ENCODE measurements around the gene CACNA2D3.

CACNA2D3 gene

GRCh38 chr3:54488297-54488696, 365.9 kb downstream of the CACNA2D3 start:
- no peak for DNase-seq

DNA sequence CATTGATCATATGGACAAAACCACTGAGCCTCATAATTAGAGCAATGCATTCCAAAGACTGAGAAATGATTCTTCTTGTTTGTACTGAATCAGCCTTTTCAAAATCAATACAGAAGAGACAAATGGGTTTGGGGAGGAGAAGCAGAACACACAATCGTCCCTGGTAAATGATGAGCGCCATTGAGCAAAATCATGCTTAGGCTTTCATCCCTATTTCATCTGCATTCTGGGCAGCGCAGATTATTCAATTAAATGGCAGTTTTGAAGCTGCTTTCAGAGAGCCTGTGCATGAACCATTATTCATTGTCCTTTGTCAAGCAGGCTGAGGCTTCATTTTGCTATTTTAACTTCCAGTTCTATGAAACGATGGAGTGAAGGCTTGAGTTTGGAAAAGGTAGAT, 371.9 kb downstream of the CACNA2D3 start:
- no peak for DNase-seq

DNA sequence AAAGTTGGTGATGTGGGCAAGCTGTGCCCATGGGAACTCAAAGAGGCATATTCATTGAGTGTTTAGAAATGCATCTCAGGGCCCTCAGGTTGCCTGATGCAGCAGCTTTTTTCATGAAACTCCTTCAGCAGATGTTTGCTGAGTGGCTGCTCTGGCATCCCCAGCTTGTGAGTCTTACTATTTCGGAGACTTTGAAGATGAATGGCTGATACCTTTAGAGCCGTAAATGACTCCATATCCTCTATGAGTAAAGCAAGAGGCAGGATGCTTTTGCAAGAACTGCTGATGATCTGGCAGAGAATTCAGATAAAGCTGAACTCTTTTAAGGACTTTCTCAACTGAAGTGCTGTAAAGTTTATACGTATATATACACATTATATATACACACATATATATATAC, 384.3 kb downstream of the CACNA2D3 start:
- DNase-seq = no peak

- no peak for DNase-seq
Observed at GRCh38 chr3:54507876-54508460, 385.6 kb downstream of the CACNA2D3 start.

- no peak for DNase-seq
Observed at GRCh38 chr3:54510506-54510905, 388.2 kb downstream of the CACNA2D3 start.

DNA sequence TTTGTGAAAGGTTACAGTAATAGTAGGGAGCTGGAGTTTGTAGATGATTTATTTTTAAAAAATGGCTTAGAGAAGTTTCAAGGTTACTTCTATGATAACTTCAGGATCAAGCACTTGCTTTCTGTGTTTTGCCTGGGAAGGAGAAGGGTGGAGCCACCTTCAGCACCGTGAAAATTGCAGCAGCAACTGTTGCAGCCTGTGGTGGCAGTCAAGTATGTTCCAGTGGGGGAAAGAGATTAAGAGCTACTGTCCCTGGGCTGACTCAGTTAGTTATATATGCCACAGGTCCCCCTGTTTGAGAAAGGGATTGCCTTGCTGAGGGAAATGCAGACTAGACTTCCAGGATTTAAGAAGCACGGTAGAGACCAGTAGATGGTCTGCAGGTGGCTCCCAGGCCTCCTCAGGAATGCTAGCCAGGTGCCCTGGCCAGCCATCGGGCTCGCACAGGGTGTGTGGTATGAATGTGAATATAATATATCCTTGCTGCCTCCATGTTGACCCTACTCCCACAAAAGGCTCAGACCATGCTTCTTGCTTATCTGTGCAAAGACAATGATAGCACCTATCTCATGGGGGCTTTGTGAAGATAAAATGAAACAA, 389.5 kb downstream of the CACNA2D3 start:
- no peak for DNase-seq

GRCh38 chr3:54514006-54514405, 391.7 kb downstream of the CACNA2D3 start:
- DNase-seq = no peak

DNA sequence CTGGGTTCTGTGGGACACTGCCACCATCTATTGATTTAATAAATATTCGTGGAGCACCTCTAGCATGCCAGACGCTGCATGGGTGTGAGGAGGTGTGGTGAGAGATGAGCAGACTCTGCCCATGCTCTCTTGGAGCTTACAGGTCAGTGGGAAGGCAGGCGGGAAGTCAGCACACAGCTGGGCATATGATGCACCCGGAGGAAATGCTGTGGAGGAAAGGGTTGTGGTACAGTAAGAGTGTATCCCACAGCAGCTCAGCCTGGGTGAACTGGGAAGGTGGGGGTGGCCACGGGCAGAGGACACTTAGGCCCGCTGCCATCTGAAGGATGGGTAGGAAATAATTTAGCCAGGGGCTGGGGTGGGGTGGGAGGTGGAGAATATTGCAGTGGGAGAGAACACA, 392.1 kb downstream of the CACNA2D3 start:
- DNase-seq = no peak

DNA sequence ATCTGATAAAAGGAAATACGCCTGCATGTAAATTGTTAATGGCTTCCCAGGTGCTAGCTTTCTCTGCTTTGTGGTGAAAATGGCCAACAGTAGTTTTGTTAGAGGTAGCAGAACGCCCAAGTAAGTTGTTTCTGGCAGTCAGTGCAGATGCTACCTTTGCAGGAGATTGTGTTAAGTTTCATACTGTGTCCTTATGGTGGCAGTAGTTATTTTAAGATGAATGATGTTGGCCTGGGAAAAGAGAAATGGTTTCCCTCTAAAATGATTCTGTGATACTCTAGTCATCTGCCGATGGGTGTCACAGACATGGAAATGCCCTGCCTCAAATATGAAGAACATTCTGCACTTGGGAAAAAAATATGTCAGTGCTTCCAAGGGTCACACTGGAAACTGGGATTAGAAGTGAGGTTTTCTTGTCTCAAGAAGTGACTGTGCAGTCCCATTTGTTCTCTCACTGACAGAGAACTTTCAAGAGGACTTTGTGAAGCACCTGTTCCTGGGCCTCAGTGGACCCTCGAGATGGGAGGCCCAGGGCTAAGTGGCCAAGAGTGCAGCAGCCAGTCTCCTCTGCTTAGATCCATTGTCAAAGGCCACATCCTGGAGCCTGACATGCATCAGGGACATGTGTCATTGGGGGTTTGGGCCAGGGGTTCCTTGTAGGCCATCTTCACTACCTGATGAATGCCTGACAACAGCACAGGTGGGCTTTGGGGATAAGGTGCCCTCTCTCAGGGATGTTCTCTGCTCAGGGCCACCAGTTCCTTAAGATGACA, 393.3 kb downstream of the CACNA2D3 start:
- DNase-seq = no peak

- no peak for DNase-seq
Observed at GRCh38 chr3:54517424-54517823, 395.1 kb downstream of the CACNA2D3 start.

- no peak for DNase-seq
Observed at GRCh38 chr3:54518011-54518675, 395.8 kb downstream of the CACNA2D3 start.

DNA sequence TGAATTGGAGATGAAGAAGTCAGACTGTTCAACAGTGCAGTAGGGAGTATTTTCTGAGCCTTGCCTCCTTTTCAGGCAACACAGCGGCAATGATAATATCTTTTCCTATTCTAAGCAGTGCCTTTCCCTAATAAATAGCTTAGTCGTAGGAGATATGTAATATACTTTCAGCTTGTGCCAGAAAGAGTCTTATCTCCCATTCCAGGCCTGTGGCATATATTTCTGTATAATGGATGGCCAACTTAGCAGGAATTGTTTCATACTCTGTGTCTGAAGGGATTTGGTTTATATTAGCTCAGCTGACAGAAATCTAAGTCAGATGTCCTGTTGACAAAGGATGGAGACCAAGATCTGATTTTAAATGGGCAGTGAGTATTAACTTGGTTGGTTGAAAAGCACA, 397.1 kb downstream of the CACNA2D3 start:
- DNase-seq = no peak

- DNase-seq = no peak
Observed at GRCh38 chr3:54520060-54520459, 397.7 kb downstream of the CACNA2D3 start.

DNA sequence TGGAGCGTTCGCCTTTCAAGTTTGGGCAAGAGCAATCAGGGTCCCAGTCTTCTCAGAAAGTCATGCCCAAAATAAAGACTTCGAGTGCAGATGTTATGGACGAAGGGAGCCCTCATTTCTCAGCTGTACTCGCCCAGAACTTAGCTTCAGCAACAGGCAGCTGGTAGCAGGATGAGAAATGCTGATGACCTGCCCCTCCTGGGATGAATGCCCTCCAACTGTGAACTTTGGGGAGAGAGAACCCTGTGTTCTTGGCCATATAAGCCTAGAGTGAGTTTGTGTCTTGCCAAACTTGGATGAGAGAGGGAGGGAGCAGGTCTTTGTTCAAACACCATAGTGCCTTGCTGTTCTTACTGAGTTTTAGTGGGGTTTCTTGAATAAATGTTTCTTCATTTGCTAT, 405.2 kb downstream of the CACNA2D3 start:
- DNase-seq = no peak

DNA sequence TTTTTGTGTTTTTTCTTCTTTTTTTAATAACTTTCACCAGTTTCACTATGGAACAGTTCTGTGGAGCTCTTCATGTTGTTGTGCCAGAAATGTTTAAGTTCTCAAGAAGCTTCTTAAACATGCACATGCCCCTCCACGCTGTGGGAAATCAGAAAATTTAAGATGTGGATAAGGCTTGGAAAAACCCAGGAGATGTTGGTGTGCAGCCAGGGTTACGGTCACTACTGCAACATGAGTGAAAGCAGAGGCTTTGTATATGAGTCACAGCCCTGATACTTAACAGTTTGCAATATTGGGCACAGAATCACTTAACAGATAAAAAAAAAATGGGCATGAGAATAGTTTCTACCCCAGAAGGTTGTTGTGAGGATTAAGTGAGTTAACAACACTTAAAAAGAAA, 405.6 kb downstream of the CACNA2D3 start:
- no peak for DNase-seq

DNA sequence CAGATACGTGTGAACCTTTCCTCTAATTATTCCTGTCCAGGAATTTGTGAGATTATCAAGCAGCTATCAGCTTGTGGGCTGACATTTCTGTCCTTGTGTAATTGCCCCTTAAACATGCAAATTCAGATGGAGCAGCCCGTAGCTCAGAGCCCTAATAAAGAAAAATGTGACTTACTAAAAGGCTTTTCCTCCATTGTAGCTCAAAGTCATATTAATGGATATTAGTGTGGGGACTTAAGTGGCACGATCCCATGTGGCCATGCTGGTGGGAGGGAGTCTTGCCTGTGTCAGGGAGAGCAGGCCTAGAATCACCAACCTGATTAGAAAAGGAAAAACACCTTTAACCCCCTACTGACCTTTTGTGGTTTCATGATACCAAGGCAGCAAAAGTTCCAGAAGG, 406.3 kb downstream of the CACNA2D3 start:
- no peak for DNase-seq

DNA sequence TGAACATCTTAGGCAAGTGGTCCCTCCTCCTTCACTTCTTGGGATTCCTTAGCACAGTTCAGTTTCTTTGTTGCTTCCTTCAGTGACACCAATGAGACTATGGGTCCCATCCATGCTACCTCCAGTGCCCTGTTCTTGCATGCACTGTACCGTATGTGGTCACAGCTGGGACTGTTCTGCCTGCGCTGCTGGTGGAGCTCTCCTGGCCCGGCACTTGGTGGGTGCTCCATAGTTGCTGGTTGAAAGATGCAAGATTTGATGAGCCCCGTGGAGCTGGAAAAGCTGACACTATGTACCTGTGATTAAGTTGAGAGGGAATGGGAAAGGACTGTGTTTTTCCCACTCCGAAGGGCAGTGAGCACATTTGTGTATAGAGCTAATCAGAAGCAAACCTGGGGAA, 407.7 kb downstream of the CACNA2D3 start:
- DNase-seq = no peak

DNA sequence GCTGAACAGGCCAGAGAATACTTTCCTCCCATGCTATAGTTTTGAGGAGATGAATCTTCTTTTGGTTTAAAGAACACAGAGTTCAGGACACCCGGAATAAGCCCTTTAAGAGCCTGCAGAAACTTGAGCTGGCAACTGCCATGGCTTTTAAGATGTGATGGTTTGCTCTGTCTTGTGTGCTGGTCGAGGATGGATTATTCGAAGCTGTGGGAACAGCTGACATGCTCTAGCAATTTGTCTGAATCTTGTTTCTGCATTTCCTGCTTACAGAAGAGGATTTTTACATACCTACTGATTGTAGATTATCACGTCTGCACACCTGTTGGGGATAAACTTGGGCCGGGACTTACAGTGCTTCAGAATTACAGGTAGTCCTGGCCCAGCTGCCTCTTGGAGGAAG, 408.6 kb downstream of the CACNA2D3 start:
- no peak for DNase-seq

DNA sequence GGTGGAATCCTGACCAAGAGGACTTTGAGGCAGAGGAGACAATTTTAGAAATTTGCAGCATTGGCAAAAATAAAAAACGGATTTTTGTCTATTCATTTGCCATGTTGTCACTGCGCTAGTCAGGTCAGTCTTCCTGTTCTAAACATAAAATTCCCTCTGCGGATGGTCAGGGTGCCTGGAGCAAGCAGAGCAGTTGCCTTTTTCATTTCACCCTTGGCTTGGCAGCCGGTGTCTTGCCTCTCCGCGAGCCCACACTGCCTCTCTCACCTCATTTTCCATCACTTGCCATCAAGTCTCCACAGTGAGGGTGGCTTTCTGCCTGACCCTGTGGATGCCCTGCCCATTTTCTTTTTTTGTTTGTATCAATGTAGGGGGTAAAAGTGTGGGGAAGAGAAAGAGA, 409.4 kb downstream of the CACNA2D3 start:
- DNase-seq = no peak

DNA sequence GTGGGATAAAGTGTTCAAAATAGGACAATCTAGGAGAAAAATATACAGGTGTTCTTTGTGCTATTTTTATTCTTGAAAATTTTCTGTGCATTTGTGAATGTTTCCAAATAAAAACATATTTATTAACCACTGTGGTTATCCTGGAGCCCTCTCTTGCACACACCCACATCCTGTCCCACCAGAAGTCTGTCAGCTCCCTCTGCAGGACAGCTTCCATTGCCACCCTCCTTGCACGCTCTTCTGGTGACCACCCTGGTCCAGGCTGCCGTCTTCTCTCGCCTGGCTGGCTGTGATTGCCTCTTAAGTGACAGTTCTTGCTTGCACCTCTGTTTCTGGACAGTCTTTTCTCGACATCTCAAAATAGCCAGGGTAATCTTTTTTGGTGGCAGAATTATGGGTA, 411.5 kb downstream of the CACNA2D3 start:
- no peak for DNase-seq

DNA sequence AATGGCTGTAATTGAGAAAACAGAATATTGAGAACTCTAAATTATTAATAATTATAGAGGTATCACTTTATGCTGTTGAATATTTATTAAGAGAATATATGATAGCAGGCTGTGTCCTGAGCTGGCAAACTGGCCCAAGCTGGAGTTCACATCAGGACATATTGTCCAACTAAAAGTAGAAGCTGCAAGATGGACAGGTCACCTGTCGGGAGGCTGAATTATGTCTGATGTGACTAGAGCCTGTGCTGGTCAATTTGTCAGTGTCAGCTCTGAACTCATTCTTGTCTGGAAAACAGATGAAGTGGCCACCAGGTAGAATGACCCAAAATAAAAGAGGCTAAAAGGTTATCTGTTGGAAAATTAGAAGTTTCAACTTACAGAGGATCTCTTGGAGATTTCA, 413.3 kb downstream of the CACNA2D3 start:
- DNase-seq = no peak

GRCh38 chr3:54536450-54536849, 414.1 kb downstream of the CACNA2D3 start:
- no peak for DNase-seq

- no peak for DNase-seq
Observed at GRCh38 chr3:54537506-54537905, 415.2 kb downstream of the CACNA2D3 start.

- DNase-seq = no peak
Observed at GRCh38 chr3:54538346-54538745, 416.0 kb downstream of the CACNA2D3 start.
